ENCODE measurements around the gene SH3BP5. TPM values are rescaled to one million over a fixed set of nuclear protein-coding genes. Genes with fewer than 3 reads are reported as not detected.
"Not testable (repeated sequence)": the region's sequence is repeated elsewhere in the genome, so short reads cannot be mapped to it uniquely, and the experiment has no call there.

The SH3BP5 gene
- total RNA-seq, 2 experiments from 2014 or later: 15.1 to 31.3 TPM

DNA sequence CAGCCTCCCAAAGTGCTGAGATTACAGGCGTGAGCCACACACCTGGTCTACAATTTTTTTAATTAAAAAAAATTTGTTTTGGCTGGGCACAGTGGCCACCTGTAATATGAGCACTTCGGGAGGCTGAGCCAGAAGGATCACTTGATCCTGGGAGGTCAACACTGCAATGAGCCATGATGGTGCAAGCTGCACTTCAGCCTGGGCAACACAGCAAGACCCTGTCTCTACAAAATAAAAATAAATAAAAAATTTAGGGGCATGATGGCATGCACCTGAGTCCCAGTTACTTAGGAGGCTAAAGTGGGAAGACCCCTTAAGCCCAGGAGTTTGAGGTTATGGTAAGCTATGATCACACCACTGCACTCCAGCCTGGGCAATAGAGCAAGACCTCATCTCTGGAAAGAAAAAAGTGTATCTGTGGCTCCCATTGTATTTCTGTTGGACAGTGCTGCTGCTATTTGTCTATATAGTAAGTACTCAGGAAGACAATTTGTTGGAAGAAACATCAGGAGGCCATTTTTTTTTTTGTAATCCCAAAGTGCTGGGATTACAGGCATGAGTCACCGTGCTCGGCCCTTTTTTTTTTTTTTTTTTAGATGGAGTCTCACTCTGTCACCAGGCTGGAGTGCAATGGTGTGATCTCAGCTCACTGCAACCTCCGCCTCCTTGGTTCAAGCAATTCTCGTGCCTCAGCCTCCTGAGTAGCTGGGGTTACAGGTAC, 27.5 kb upstream of the SH3BP5 start:
- no peaks in the 10 kb centered on the region for H3K9me2 ChIP-seq (ENCODE audit: insufficient read depth, low read length)
- no peak overlapping the region for H2AFZ ChIP-seq (ENCODE audit: low read length)
- peaks cover 65% of the 10 kb centered on the region for H3K4me1 ChIP-seq (ENCODE audit: insufficient read depth, low read length, poor library complexity, severe bottlenecking)
- H4K20me1 ChIP-seq (ENCODE audit: insufficient read depth, low read length): no peaks in the 10 kb centered on the region
- intact Hi-C loops (cut with micrococcal nuclease; ENCODE audit: unreplicated experiment): no loop called here
- no peak overlapping the region for H3K4me3 ChIP-seq (ENCODE audit: low read depth, low read length, poor library complexity, severe bottlenecking)
- no peak for DNase-seq (ENCODE audit: low spot score)
- no peak overlapping the region for H3K4me2 ChIP-seq (ENCODE audit: low read length)
- no TSS peak for BruUV-seq (replicated peaks)
- ChIA-PET CTCF (ENCODE audit: unreplicated experiment) (interaction anchor here (0.6 kb wide), 1 partner anchor 92 kb away, joined by 3 read pairs; no protein-coding TSS in a partner anchor), POLR2A (interaction anchor here (0.6 to 2.4 kb wide), 4 partner anchors 12 to 1167 kb away, joined by 4 to 12 read pairs (median 6); no protein-coding TSS in a partner anchor)
- no peaks in the 10 kb centered on the region for H3K79me2 ChIP-seq (ENCODE audit: insufficient read depth, low read depth, low read length)
- H3K36me3 ChIP-seq (ENCODE audit: insufficient read depth, low read length): no peaks in the 10 kb centered on the region
- TF ChIP-seq EZH2phosphoT487 (IDR thresholded peaks at IDR 0.05; ENCODE audit: borderline replicate concordance, low read depth, low read length): no peak
- TF ChIP-seq, protein P1, sequence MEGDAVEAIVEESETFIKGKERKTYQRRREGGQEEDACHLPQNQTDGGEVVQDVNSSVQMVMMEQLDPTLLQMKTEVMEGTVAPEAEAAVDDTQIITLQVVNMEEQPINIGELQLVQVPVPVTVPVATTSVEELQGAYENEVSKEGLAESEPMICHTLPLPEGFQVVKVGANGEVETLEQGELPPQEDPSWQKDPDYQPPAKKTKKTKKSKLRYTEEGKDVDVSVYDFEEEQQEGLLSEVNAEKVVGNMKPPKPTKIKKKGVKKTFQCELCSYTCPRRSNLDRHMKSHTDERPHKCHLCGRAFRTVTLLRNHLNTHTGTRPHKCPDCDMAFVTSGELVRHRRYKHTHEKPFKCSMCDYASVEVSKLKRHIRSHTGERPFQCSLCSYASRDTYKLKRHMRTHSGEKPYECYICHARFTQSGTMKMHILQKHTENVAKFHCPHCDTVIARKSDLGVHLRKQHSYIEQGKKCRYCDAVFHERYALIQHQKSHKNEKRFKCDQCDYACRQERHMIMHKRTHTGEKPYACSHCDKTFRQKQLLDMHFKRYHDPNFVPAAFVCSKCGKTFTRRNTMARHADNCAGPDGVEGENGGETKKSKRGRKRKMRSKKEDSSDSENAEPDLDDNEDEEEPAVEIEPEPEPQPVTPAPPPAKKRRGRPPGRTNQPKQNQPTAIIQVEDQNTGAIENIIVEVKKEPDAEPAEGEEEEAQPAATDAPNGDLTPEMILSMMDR (conservative IDR thresholded peaks at IDR 0.05; ENCODE audit: low read length): no peak
- H3K9me3 ChIP-seq (ENCODE audit: low read length): no peaks in the 10 kb centered on the region
- peak overlapping the region; percentile 84 for H3K27ac ChIP-seq (ENCODE audit: low read depth, low read length, poor library complexity, severe bottlenecking)

GRCh38 chr3:15356651-15357061, 24.3 kb upstream of the SH3BP5 start:
- H3K36me3 ChIP-seq (ENCODE audit: insufficient read depth, low read length); BruUV-seq (replicated peaks); H4K20me1 ChIP-seq (ENCODE audit: insufficient read depth, low read length); DNase-seq (ENCODE audit: low spot score); H3K9me2 ChIP-seq (ENCODE audit: insufficient read depth, low read length); intact Hi-C loops (cut with micrococcal nuclease; ENCODE audit: unreplicated experiment); H3K27ac ChIP-seq (ENCODE audit: low read depth, low read length, poor library complexity, severe bottlenecking); CTCF ChIA-PET (ENCODE audit: unreplicated experiment); H3K4me3 ChIP-seq (ENCODE audit: low read depth, low read length, poor library complexity, severe bottlenecking); H3K9me3 ChIP-seq (ENCODE audit: low read length); H3K79me2 ChIP-seq (ENCODE audit: insufficient read depth, low read depth, low read length): not testable (repeated sequence)
- Histone ChIP-seq H3K4me2 (ENCODE audit: low read length) (peak overlapping the region; percentile 21; the same call in 1 of the 2 replicates), H3K4me1 (ENCODE audit: insufficient read depth, low read length, poor library complexity, severe bottlenecking) (peaks cover 50% of the 10 kb centered on the region), H2AFZ (ENCODE audit: low read length) (peak overlapping the region; percentile 58; the same call in 1 of the 2 replicates)
- POLR2A ChIA-PET: interaction anchor here (0.5 kb wide), 1 partner anchor 121 kb away, joined by 4 read pairs; no protein-coding TSS in a partner anchor

- Histone ChIP-seq H3K9me3 (ENCODE audit: low read length) (peaks cover 9% of the 10 kb centered on the region; the same call in 1 of the 2 replicates), H3K4me1 (ENCODE audit: insufficient read depth, low read length, poor library complexity, severe bottlenecking) (peaks cover 45% of the 10 kb centered on the region), H3K27ac (ENCODE audit: low read depth, low read length, poor library complexity, severe bottlenecking) (no peak overlapping the region), H3K9me2 (ENCODE audit: insufficient read depth, low read length) (no peaks in the 10 kb centered on the region), H3K4me3 (ENCODE audit: low read depth, low read length, poor library complexity, severe bottlenecking) (no peak overlapping the region), H2AFZ (ENCODE audit: low read length) (peak overlapping the region; percentile 58; the same call in 1 of the 2 replicates), H3K4me2 (ENCODE audit: low read length) (peak overlapping the region; percentile 21; the same call in 1 of the 2 replicates), H4K20me1 (ENCODE audit: insufficient read depth, low read length) (no peaks in the 10 kb centered on the region), H3K79me2 (ENCODE audit: insufficient read depth, low read depth, low read length) (no peaks in the 10 kb centered on the region), H3K36me3 (ENCODE audit: insufficient read depth, low read length) (no peaks in the 10 kb centered on the region; the same call in 1 of the 2 replicates)
- ChIA-PET POLR2A (interaction anchor here (0.5 to 2.1 kb wide), 5 partner anchors 10 to 1198 kb away, joined by 3 to 18 read pairs (median 4); no protein-coding TSS in a partner anchor), CTCF (ENCODE audit: unreplicated experiment) (no interaction called here)
- BruUV-seq (replicated peaks): no TSS peak
- DNase-seq (ENCODE audit: low spot score): no peak
- intact Hi-C loops (cut with micrococcal nuclease; ENCODE audit: unreplicated experiment): no loop called here
- TF ChIP-seq, protein P1 (conservative IDR thresholded peaks at IDR 0.05; ENCODE audit: low read length): no peak
- no peak for TF ChIP-seq EZH2phosphoT487 (IDR thresholded peaks at IDR 0.05; ENCODE audit: borderline replicate concordance, low read depth, low read length)
These were observed 23.8 kb upstream of the SH3BP5 start for GRCh38 chr3:15356176-15356575.
